GM12878 (cell line): ENCODE data around the gene ZFR. TPM values are rescaled to one million over a fixed set of nuclear protein-coding genes. Genes with fewer than 3 reads are reported as not detected.

Source experiments
- DPF2 ChIP-seq: fragments of 450-650 bp; IDR thresholded peaks from 2 replicates; pipeline ENCODE4 v1.6.1; 2017; ENCODE audit warnings: mild to moderate bottlenecking
- MEF2A ChIP-seq: IDR thresholded peaks from 2 replicates; pipeline ENCODE4 v1.6.1; 2011; ENCODE audit warnings: low read depth, mild to moderate bottlenecking, low read length, moderate library complexity; ENCODE audit not compliant: insufficient read depth
- MTA2 ChIP-seq: fragments of 450-650 bp; IDR thresholded peaks from 2 replicates; pipeline ENCODE4 v1.6.1; 2016; ENCODE audit warnings: low read depth, mild to moderate bottlenecking, moderate library complexity
- MYB ChIP-seq: fragments of 150-350 bp; IDR thresholded peaks from 2 replicates; pipeline ENCODE4 v1.6.1; 2014; ENCODE audit warnings: mild to moderate bottlenecking, low read depth, low read length, borderline replicate concordance
- PAX8 ChIP-seq: fragments of 450-650 bp; IDR thresholded peaks from 2 replicates; pipeline ENCODE4 v1.6.1; 2017; ENCODE audit warnings: mild to moderate bottlenecking, moderate library complexity
- RAD51 ChIP-seq: fragments of 450-650 bp; IDR thresholded peaks from 2 replicates; pipeline ENCODE4 v1.6.1; 2016; ENCODE audit warnings: moderate library complexity, mild to moderate bottlenecking, inconsistent platforms
- RELA ChIP-seq: fragments of 450-650 bp; IDR thresholded peaks from 2 replicates; pipeline ENCODE4 v1.8.0; 2014; ENCODE audit warnings: borderline replicate concordance; ENCODE audit not compliant: partially characterized antibody
- SIX5 ChIP-seq: IDR thresholded peaks from 2 replicates; pipeline ENCODE4 v1.6.1; 2011; ENCODE audit warnings: mild to moderate bottlenecking, low read depth, low read length, moderate library complexity; ENCODE audit not compliant: severe bottlenecking
- SMAD5 ChIP-seq: IDR thresholded peaks from 2 replicates; pipeline ENCODE4 v1.6.1; 2016; ENCODE audit warnings: antibody characterized with exemption, low read depth
- SMARCA5 ChIP-seq: fragments of 450-650 bp; IDR thresholded peaks from 2 replicates; pipeline ENCODE4 v1.6.1; 2017; ENCODE audit warnings: mild to moderate bottlenecking
- SPI1 ChIP-seq: IDR thresholded peaks from 2 replicates; pipeline ENCODE4 v1.6.1; 2011; ENCODE audit warnings: low read depth, mild to moderate bottlenecking, low read length, moderate library complexity, borderline replicate concordance; ENCODE audit not compliant: insufficient read depth
- TAF1 ChIP-seq: IDR thresholded peaks from 2 replicates; pipeline ENCODE4 v1.6.1; 2011; ENCODE audit warnings: mild to moderate bottlenecking, low read depth, low read length, borderline replicate concordance
- TARDBP ChIP-seq: IDR thresholded peaks from 2 replicates; pipeline ENCODE4 v1.6.1; 2016; ENCODE audit warnings: borderline replicate concordance
- WRNIP1 ChIP-seq: IDR thresholded peaks from 2 replicates; pipeline ENCODE4 v1.6.1; 2011; ENCODE audit warnings: low read depth, low read length, improper control_type of control experiment, borderline replicate concordance
- polyA plus RNA-seq, 11 experiments: library from polyadenylated mRNA; depleted of rRNA in 4 of 11; unstranded in 6 of 11; stranded (reverse) in 5 of 11; fragments of >200 nt; fragmentation: Nextera tagmentation in 4 of 11; fragmentation: Illumina TruSeq in 1 of 11; extraction: Ambion mirVana in 4 of 11; extraction: Trizol in 1 of 11; gene quantifications; 1 replicate in 1 of 11; 2 replicates in 10 of 11; pipeline versions ENCODE4 v1.2.1 to v1.2.3, GENCODE V29; 2011 to 2016; ENCODE audit warnings: inconsistent platforms in 2 of 11, missing spikeins in 2 of 11, low read depth in 1 of 11
- total RNA-seq, 4 experiments: library from RNA; depleted of rRNA in 3 of 4; stranded (reverse); fragments of >200 nt in 3 of 4; fragmentation: Illumina TruSeq in 1 of 4; extraction: Trizol in 1 of 4; gene quantifications; 2 replicates each; pipeline versions ENCODE4 v1.2.1 to v1.2.3, GENCODE V29; 2013 to 2021
- TF ChIP-seq, protein P1 (sequence below): IDR thresholded peaks from 2 replicates; pipeline ENCODE4 v1.6.1; 2012; ENCODE audit warnings: mild to moderate bottlenecking, low read depth, low read length
- TF ChIP-seq, protein P2 (sequence below): fragments of 450-650 bp; IDR thresholded peaks from 2 replicates; pipeline ENCODE4 v1.6.1; 2017; ENCODE audit warnings: mild to moderate bottlenecking, low read depth, inconsistent platforms; ENCODE audit not compliant: poor library complexity, severe bottlenecking
- TF ChIP-seq, protein P3 (sequence below): fragments of 450-650 bp; IDR thresholded peaks from 2 replicates; pipeline ENCODE4 v1.6.1; 2017; ENCODE audit warnings: low read depth, mild to moderate bottlenecking, moderate library complexity
- TF ChIP-seq, protein P4 (sequence below): IDR thresholded peaks from 2 replicates; pipeline ENCODE4 v1.6.1; 2012; ENCODE audit warnings: low read depth, low read length, improper control_type of control experiment

ZFR gene
- total and polyA plus RNA-seq, 10 of the 15 experiments (the other 5 are each of a cell fraction or from before 2014, with no cell fraction given) = 33.7 to 90.6 (median 72.9) TPM

DNA sequence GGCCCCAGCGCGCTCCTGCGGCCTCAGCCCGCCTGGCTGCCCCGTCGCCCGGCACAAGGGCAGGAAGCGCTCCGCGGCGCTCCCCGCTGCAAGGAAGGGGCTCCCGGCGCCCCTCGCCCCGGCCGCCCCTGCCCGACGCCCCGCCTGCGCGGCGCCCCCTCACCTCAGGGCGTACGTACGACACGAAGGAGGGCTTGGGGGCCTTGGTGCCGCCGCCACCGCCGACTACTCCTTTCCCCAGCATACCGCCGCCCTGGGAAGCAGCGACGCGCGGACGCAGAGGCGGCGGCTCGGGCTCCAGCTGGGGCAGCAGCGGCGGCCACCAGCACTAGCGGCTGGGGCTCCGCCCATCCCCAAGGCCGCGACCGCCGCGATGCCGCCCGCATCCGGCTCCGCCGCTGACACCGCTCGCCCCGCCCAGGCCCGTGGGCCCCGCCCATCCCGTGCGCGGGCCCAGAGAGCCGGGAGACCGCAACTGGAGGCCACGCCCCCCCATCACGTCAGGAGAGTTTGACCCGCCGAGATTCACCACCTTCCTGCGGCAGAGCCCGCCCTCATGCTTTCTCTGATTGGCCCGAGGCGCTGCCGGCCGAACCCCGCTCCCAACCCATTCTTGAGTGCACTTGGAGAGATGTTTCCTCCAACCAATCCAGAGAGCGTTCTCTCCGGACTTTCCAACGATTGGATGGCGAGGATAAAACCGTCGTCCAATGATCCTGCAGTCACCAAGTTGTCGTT, 131.8 kb downstream of the ZFR start, which contains the start of gene MTMR12 (continued):
- TF ChIP-seq MTA2 = no peak
- TF ChIP-seq, protein P1, sequence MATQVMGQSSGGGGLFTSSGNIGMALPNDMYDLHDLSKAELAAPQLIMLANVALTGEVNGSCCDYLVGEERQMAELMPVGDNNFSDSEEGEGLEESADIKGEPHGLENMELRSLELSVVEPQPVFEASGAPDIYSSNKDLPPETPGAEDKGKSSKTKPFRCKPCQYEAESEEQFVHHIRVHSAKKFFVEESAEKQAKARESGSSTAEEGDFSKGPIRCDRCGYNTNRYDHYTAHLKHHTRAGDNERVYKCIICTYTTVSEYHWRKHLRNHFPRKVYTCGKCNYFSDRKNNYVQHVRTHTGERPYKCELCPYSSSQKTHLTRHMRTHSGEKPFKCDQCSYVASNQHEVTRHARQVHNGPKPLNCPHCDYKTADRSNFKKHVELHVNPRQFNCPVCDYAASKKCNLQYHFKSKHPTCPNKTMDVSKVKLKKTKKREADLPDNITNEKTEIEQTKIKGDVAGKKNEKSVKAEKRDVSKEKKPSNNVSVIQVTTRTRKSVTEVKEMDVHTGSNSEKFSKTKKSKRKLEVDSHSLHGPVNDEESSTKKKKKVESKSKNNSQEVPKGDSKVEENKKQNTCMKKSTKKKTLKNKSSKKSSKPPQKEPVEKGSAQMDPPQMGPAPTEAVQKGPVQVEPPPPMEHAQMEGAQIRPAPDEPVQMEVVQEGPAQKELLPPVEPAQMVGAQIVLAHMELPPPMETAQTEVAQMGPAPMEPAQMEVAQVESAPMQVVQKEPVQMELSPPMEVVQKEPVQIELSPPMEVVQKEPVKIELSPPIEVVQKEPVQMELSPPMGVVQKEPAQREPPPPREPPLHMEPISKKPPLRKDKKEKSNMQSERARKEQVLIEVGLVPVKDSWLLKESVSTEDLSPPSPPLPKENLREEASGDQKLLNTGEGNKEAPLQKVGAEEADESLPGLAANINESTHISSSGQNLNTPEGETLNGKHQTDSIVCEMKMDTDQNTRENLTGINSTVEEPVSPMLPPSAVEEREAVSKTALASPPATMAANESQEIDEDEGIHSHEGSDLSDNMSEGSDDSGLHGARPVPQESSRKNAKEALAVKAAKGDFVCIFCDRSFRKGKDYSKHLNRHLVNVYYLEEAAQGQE = no peak
- TF ChIP-seq SMAD5 = peak; percentile 65; the same call in 1 of the 2 replicates
- TF ChIP-seq, protein P2, sequence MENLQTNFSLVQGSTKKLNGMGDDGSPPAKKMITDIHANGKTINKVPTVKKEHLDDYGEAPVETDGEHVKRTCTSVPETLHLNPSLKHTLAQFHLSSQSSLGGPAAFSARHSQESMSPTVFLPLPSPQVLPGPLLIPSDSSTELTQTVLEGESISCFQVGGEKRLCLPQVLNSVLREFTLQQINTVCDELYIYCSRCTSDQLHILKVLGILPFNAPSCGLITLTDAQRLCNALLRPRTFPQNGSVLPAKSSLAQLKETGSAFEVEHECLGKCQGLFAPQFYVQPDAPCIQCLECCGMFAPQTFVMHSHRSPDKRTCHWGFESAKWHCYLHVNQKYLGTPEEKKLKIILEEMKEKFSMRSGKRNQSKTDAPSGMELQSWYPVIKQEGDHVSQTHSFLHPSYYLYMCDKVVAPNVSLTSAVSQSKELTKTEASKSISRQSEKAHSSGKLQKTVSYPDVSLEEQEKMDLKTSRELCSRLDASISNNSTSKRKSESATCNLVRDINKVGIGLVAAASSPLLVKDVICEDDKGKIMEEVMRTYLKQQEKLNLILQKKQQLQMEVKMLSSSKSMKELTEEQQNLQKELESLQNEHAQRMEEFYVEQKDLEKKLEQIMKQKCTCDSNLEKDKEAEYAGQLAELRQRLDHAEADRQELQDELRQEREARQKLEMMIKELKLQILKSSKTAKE = peak; percentile 93
- TF ChIP-seq, protein P3, sequence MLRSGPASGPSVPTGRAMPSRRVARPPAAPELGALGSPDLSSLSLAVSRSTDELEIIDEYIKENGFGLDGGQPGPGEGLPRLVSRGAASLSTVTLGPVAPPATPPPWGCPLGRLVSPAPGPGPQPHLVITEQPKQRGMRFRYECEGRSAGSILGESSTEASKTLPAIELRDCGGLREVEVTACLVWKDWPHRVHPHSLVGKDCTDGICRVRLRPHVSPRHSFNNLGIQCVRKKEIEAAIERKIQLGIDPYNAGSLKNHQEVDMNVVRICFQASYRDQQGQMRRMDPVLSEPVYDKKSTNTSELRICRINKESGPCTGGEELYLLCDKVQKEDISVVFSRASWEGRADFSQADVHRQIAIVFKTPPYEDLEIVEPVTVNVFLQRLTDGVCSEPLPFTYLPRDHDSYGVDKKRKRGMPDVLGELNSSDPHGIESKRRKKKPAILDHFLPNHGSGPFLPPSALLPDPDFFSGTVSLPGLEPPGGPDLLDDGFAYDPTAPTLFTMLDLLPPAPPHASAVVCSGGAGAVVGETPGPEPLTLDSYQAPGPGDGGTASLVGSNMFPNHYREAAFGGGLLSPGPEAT = no peak
- TF ChIP-seq SIX5 = peak; percentile 23
- TF ChIP-seq, protein P4, sequence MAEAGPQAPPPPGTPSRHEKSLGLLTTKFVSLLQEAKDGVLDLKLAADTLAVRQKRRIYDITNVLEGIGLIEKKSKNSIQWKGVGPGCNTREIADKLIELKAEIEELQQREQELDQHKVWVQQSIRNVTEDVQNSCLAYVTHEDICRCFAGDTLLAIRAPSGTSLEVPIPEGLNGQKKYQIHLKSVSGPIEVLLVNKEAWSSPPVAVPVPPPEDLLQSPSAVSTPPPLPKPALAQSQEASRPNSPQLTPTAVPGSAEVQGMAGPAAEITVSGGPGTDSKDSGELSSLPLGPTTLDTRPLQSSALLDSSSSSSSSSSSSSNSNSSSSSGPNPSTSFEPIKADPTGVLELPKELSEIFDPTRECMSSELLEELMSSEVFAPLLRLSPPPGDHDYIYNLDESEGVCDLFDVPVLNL = no peak
- TF ChIP-seq SMARCA5 = peak; percentile 68; the same call in 1 of the 2 replicates
- no peak for TF ChIP-seq PAX8
- TF ChIP-seq TARDBP = no peak
- peak; percentile 30 for TF ChIP-seq RELA
- no peak for TF ChIP-seq MYB
- TF ChIP-seq SPI1 = no peak
- TF ChIP-seq WRNIP1 = no peak
- no peak for TF ChIP-seq MEF2A
- no peak for TF ChIP-seq RAD51
- peak; percentile 88 for TF ChIP-seq DPF2
- no peak for TF ChIP-seq TAF1
